H1 (cell line): ENCODE results near the gene WBP4. TPM values are rescaled to one million over a fixed set of nuclear protein-coding genes. Genes with fewer than 3 reads are reported as not detected.

Experiments
- CTCF ChIA-PET: fragments of 300-600 bp; sonication (Branson Sonifier 250); formaldehyde crosslinking; loops from one replicate; lab custom pipeline; 2021; ENCODE audit not compliant: partially characterized antibody; lab: Charles Lee
- POLR2A ChIA-PET: fragments of 300-600 bp; sonication (Branson Sonifier 250); formaldehyde crosslinking; loops from one replicate; lab custom pipeline; 2021; ENCODE audit warnings: inconsistent platforms; ENCODE audit not compliant: partially characterized antibody; lab: Charles Lee
- DNase-seq, 2 experiments: peaks; one replicate each; pipeline versions ENCODE4 v3.0.0 to v3.0.0-alpha.2; 2010 to 2022; ENCODE audit warnings: low spot score in 2 of 2, low read depth in 1 of 2, mixed read lengths in 1 of 2
- FAIRE-seq: peaks from 2 replicates; lab custom pipeline; 2011; peaks lifted over from hg19 to GRCh38; lab: Jason Lieb, UNC
- H2AFZ ChIP-seq: 2 replicates; pipeline ENCODE4 v1.8.1; 2012; ENCODE audit warnings: low read length, inconsistent platforms
- H2AK5ac ChIP-seq: 2 replicates; pipeline ENCODE4 v1.6.1; 2013; ENCODE audit warnings: low read depth, low read length
- H2BK120ac ChIP-seq: replicated peaks from 2 replicates; pipeline ENCODE3; 2013; ENCODE audit warnings: low read depth, low read length, inconsistent platforms
- H2BK12ac ChIP-seq: 2 replicates; pipeline ENCODE4 v1.6.1; 2013; ENCODE audit warnings: low read depth, low read length
- H2BK15ac ChIP-seq: 2 replicates; pipeline ENCODE4 v1.6.1; 2013; ENCODE audit warnings: low read length
- H2BK20ac ChIP-seq: 2 replicates; pipeline ENCODE4 v1.6.1; 2013; ENCODE audit warnings: low read length
- H2BK5ac ChIP-seq: 2 replicates; pipeline ENCODE4 v1.6.1; 2013; ENCODE audit warnings: low read depth, low read length
- H3K14ac ChIP-seq: 2 replicates; pipeline ENCODE4 v1.6.1; 2013; ENCODE audit warnings: inconsistent platforms; ENCODE audit not compliant: insufficient read length
- H3K18ac ChIP-seq: 2 replicates; pipeline ENCODE4 v1.6.1; 2013; ENCODE audit warnings: low read length; ENCODE audit errors: extremely low read depth
- H3K23ac ChIP-seq: 2 replicates; pipeline ENCODE4 v1.6.1; 2013; ENCODE audit warnings: inconsistent platforms; ENCODE audit not compliant: insufficient read length
- H3K23me2 ChIP-seq: 2 replicates; pipeline ENCODE4 v1.6.1; 2013; ENCODE audit warnings: low read depth, low read length
- H3K27ac ChIP-seq: 2 replicates; pipeline ENCODE4 v1.6.1; 2011; ENCODE audit warnings: low read depth, low read length, inconsistent platforms
- H3K27me3 ChIP-seq, 4 experiments: replicated peaks in 1 of 4; 1 replicate in 1 of 4; 2 replicates in 3 of 4; pipeline versions ENCODE4 v1.6.1 to v1.8.1; 2011 to 2013; ENCODE audit warnings: low read length in 3 of 4, mild to moderate bottlenecking in 3 of 4, inconsistent platforms in 2 of 4, mixed read lengths in 2 of 4, moderate library complexity in 1 of 4; ENCODE audit not compliant: control insufficient read depth in 3 of 4, insufficient read depth in 3 of 4; ENCODE audit errors: extremely low read depth in 1 of 4
- H3K36me3 ChIP-seq, 4 experiments: 2 replicates each; pipeline versions ENCODE4 v1.6.1 to v1.8.1; 2011 to 2013; ENCODE audit warnings: mild to moderate bottlenecking in 4 of 4, low read length in 3 of 4, moderate library complexity in 2 of 4, control low read depth in 1 of 4, inconsistent platforms in 1 of 4; ENCODE audit not compliant: insufficient read depth in 4 of 4, control insufficient read depth in 2 of 4
- H3K4ac ChIP-seq: replicated peaks from 2 replicates; pipeline ENCODE3; 2013; ENCODE audit warnings: low read length, low read depth, mixed read lengths, inconsistent platforms; ENCODE audit not compliant: insufficient read length
- H3K4me1 ChIP-seq, 4 experiments: replicated peaks in 1 of 4; 1 replicate in 1 of 4; 2 replicates in 3 of 4; pipeline versions ENCODE4 v1.6.1 to v1.8.1; 2011 to 2013; ENCODE audit warnings: low read length in 3 of 4, inconsistent platforms in 2 of 4, mixed read lengths in 1 of 4; ENCODE audit not compliant: insufficient read depth in 4 of 4, control insufficient read depth in 3 of 4
- H3K4me2 ChIP-seq, 2 experiments: 2 replicates each; pipeline versions ENCODE4 v1.6.1 to v1.8.1; 2011 to 2013; ENCODE audit warnings: low read depth in 2 of 2, low read length in 2 of 2, control low read depth in 1 of 2, inconsistent platforms in 1 of 2, mild to moderate bottlenecking in 1 of 2; ENCODE audit not compliant: insufficient read depth in 1 of 2
- H3K4me3 ChIP-seq, 4 experiments: fragments of 200-600, 300-600 bp in 1 of 4; sonication (generic), shearing (Covaris generic), sonication (Bioruptor Twin) in 1 of 4; 2 replicates each; pipeline versions ENCODE4 v1.5.1 to v1.8.1; 2011 to 2016; ENCODE audit warnings: low read length in 4 of 4, low read depth in 3 of 4, control low read depth in 2 of 4, inconsistent platforms in 2 of 4, mild to moderate bottlenecking in 2 of 4, mixed read lengths in 1 of 4, moderate library complexity in 1 of 4; ENCODE audit not compliant: insufficient read depth in 2 of 4; ENCODE audit errors: extremely low read depth in 1 of 4
- H3K56ac ChIP-seq: replicated peaks from 2 replicates; pipeline ENCODE3; 2013; ENCODE audit warnings: low read depth, mild to moderate bottlenecking, mixed read lengths, low read length, inconsistent platforms; ENCODE audit not compliant: insufficient read length
- H3K79me1 ChIP-seq: 2 replicates; pipeline ENCODE4 v1.6.1; 2013; ENCODE audit warnings: low read depth, low read length, control low read depth
- H3K79me2 ChIP-seq, 2 experiments: 2 replicates each; pipeline versions ENCODE4 v1.6.1 to v1.8.1; 2012 to 2013; ENCODE audit warnings: low read length in 2 of 2, mild to moderate bottlenecking in 2 of 2, inconsistent platforms in 1 of 2; ENCODE audit not compliant: insufficient read depth in 2 of 2, control insufficient read depth in 1 of 2
- H3K9ac ChIP-seq, 4 experiments: replicated peaks in 1 of 4; 1 replicate in 1 of 4; 2 replicates in 3 of 4; pipeline versions ENCODE4 v1.6.1 to v1.8.1; 2011 to 2013; ENCODE audit warnings: low read depth in 3 of 4, low read length in 3 of 4, control low read depth in 2 of 4, mild to moderate bottlenecking in 2 of 4, moderate library complexity in 2 of 4, inconsistent platforms in 1 of 4; ENCODE audit errors: extremely low read depth in 1 of 4
- H3K9me3 ChIP-seq, 2 experiments: 2 replicates each; pipeline versions ENCODE4 v1.6.1 to v1.8.1; 2012 to 2013; ENCODE audit warnings: mild to moderate bottlenecking in 2 of 2, moderate library complexity in 2 of 2, control low read depth in 1 of 2, inconsistent platforms in 1 of 2, low read depth in 1 of 2, low read length in 1 of 2, mixed read lengths in 1 of 2; ENCODE audit not compliant: insufficient read depth in 2 of 2
- H4K20me1 ChIP-seq, 2 experiments: replicated peaks in 1 of 2; 2 replicates each; pipeline versions ENCODE3 to v1.8.1; 2011 to 2013; ENCODE audit warnings: inconsistent platforms in 2 of 2, low read length in 2 of 2, mild to moderate bottlenecking in 1 of 2; ENCODE audit not compliant: insufficient read depth in 2 of 2, control insufficient read depth in 1 of 2
- H4K5ac ChIP-seq: 2 replicates; pipeline ENCODE4 v1.6.1; 2013; ENCODE audit warnings: low read length, low read depth, mixed read lengths, inconsistent platforms; ENCODE audit not compliant: insufficient read length
- H4K8ac ChIP-seq: 2 replicates; pipeline ENCODE4 v1.8.0; 2013; ENCODE audit warnings: mild to moderate bottlenecking, moderate library complexity, low read length, inconsistent platforms; ENCODE audit not compliant: insufficient read depth; ENCODE audit errors: extremely low read depth
- H4K91ac ChIP-seq: replicated peaks from 2 replicates; pipeline ENCODE3; 2013; ENCODE audit warnings: low read length, mixed read lengths, inconsistent platforms; ENCODE audit not compliant: insufficient read length
- CEBPB ChIP-seq: IDR thresholded peaks from 2 replicates; pipeline ENCODE4 v1.6.1; 2012; ENCODE audit warnings: low read depth, low read length
- CHD2 ChIP-seq: IDR thresholded peaks from 2 replicates; pipeline ENCODE4 v1.6.1; 2012; ENCODE audit warnings: low read length, improper control_type of control experiment
- KDM1A ChIP-seq: fragments of 200-600, 300-600 bp; sonication (generic); IDR thresholded peaks from 2 replicates; pipeline ENCODE4 v1.7.1; 2016; ENCODE audit warnings: mild to moderate bottlenecking, low read length, borderline replicate concordance
- MAFK ChIP-seq: IDR thresholded peaks from 2 replicates; pipeline ENCODE4 v1.6.1; 2012; ENCODE audit warnings: low read depth, mild to moderate bottlenecking, improper control_type of control experiment, low read length
- NANOG ChIP-seq: IDR thresholded peaks from 2 replicates; pipeline ENCODE4 v1.6.1; 2011; ENCODE audit warnings: low read length, low read depth, mild to moderate bottlenecking, inconsistent platforms; ENCODE audit not compliant: insufficient read depth, poor library complexity, severe bottlenecking
- NRF1 ChIP-seq: IDR thresholded peaks from 2 replicates; pipeline ENCODE4 v1.6.1; 2011; ENCODE audit warnings: mild to moderate bottlenecking, low read depth, low read length, improper control_type of control experiment
- RNF2 ChIP-seq: fragments of 200-900, 300-1000 bp; sonication (generic); IDR thresholded peaks from 2 replicates; pipeline ENCODE4 v1.7.1; 2016; ENCODE audit warnings: borderline replicate concordance, low read depth, mild to moderate bottlenecking, antibody characterized with exemption, low read length; ENCODE audit not compliant: poor library complexity, severe bottlenecking; ENCODE audit errors: missing control alignments
- TBP ChIP-seq: IDR thresholded peaks from 2 replicates; pipeline ENCODE4 v1.6.1; 2011; ENCODE audit warnings: low read depth, low read length, improper control_type of control experiment
- ZNF274 ChIP-seq: IDR thresholded peaks from 2 replicates; pipeline ENCODE4 v1.7.0; 2012; ENCODE audit warnings: low read length, borderline replicate concordance; ENCODE audit errors: extremely low read depth
- WGBS, 2 experiments: shearing (Covaris generic) in 1 of 2; methylation state at CpG; one replicate each; pipeline versions ENCODE4 v1.1.6 to v1.1.7; 2013 to 2015; ENCODE audit warnings: low lambda C conversion rate in 2 of 2, mixed read lengths in 2 of 2, inconsistent platforms in 1 of 2, low coverage in 1 of 2, missing lambda C conversion rate in 1 of 2; ENCODE audit not compliant: insufficient replicate concordance in 2 of 2, insufficient coverage in 1 of 2, insufficient read length in 1 of 2; ENCODE audit errors: extremely low coverage in 1 of 2, missing lambda C conversion rate in 1 of 2; 5-methylcytosine and 5-hydroxymethylcytosine counted together
- polyA plus RNA-seq, 7 experiments: library from polyadenylated mRNA; depleted of rRNA in 3 of 7; stranded (reverse) in 5 of 7; unstranded in 2 of 7; fragments of >200 nt in 5 of 7; fragments of 200-250 nt in 2 of 7; gene quantifications; 1 replicate in 5 of 7; 2 replicates in 1 of 7; 4 replicates in 1 of 7; pipeline versions ENCODE4 v1.2.1 to v1.2.3, GENCODE V29; 2011 to 2013; ENCODE audit warnings: missing spikeins in 2 of 7, mixed read lengths in 2 of 7
- total RNA-seq: library from RNA; stranded (reverse); fragmentation: NEBNext Ultra II Directional; extraction: Animal tissue kit (Norgen Biotek cat#: 25700); gene quantifications from 2 replicates; pipeline ENCODE4 v1.2.1, GENCODE V29; 2021
- TF ChIP-seq, protein P1 (sequence below): IDR thresholded peaks from 2 replicates; pipeline ENCODE4 v1.6.1; 2011; ENCODE audit warnings: low read depth, mild to moderate bottlenecking, low read length; ENCODE audit not compliant: insufficient read depth
- TF ChIP-seq, protein P2 (sequence below), 3 experiments: IDR thresholded peaks; 1 replicate in 2 of 3; 2 replicates in 1 of 3; pipeline versions ENCODE4 v1.5.1 to v1.6.1; 2011; ENCODE audit warnings: low read length in 3 of 3, mild to moderate bottlenecking in 3 of 3, inconsistent platforms in 2 of 3, low read depth in 1 of 3, moderate library complexity in 1 of 3; ENCODE audit not compliant: insufficient read depth in 1 of 3; ENCODE audit errors: control extremely low read depth in 1 of 3

Gene WBP4
- total and polyA plus RNA-seq, 2 of the 8 experiments (the other 6 are each of a cell fraction or from before 2014, with no cell fraction given): 3.0 to 10.0 TPM

DNA sequence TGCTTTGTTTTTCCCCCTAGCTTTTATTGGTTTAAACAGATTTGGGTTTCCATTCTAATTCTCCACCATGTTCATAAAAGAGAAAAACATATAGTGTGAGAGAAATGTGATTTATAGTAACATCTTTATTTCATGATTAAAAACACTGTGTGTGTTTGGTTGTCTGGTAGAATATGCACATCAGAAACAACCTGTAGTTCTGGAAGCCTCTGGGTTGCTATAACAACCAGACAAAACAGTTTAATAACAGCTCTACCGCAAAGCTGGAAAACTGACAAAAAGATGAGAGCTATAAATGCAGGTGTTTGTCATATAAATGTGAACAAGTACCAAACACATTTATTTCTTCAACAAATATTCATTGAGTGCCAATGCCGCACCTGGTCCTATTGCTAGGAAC, 61.5 kb downstream of the WBP4 start:
- H3K79me2 ChIP-seq: no peaks in the 10 kb centered on the region
- no peak overlapping the region for H2BK5ac ChIP-seq
- 93% methylated on average over 2 of the region's 2 CpGs; no CpG with 5 or more reads in 1 of the 2 experiments for WGBS, 2 experiments
- DNase-seq: no peak
- no peak overlapping the region for H3K27ac ChIP-seq
- no peaks in the 10 kb centered on the region for H3K27me3 ChIP-seq
- H4K8ac ChIP-seq: no peak overlapping the region
- H2BK20ac ChIP-seq: no peak overlapping the region
- no peaks in the 10 kb centered on the region for H3K4me1 ChIP-seq
- no peak overlapping the region for H3K4me3 ChIP-seq
- no peak overlapping the region for H3K56ac ChIP-seq
- H2BK120ac ChIP-seq: no peak overlapping the region
- H3K23me2 ChIP-seq: no peaks in the 10 kb centered on the region
- H4K20me1 ChIP-seq: peaks cover 0 to 2% of the 10 kb centered on the region in 2 experiments
- H3K79me1 ChIP-seq: no peaks in the 10 kb centered on the region; the same call in 1 of the 2 replicates
- no peak overlapping the region for H2BK15ac ChIP-seq
- H2AK5ac ChIP-seq: no peak overlapping the region
- TF ChIP-seq, protein P1, sequence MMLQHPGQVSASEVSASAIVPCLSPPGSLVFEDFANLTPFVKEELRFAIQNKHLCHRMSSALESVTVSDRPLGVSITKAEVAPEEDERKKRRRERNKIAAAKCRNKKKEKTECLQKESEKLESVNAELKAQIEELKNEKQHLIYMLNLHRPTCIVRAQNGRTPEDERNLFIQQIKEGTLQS: no peak
- TF ChIP-seq NANOG: no peak
- no peak for TF ChIP-seq CHD2
- TF ChIP-seq MAFK: no peak
- no peak for TF ChIP-seq ZNF274
- TF ChIP-seq, protein P2, sequence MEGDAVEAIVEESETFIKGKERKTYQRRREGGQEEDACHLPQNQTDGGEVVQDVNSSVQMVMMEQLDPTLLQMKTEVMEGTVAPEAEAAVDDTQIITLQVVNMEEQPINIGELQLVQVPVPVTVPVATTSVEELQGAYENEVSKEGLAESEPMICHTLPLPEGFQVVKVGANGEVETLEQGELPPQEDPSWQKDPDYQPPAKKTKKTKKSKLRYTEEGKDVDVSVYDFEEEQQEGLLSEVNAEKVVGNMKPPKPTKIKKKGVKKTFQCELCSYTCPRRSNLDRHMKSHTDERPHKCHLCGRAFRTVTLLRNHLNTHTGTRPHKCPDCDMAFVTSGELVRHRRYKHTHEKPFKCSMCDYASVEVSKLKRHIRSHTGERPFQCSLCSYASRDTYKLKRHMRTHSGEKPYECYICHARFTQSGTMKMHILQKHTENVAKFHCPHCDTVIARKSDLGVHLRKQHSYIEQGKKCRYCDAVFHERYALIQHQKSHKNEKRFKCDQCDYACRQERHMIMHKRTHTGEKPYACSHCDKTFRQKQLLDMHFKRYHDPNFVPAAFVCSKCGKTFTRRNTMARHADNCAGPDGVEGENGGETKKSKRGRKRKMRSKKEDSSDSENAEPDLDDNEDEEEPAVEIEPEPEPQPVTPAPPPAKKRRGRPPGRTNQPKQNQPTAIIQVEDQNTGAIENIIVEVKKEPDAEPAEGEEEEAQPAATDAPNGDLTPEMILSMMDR (IDR thresholded peaks at IDR 0.05; ENCODE audit: control extremely low read depth in 1 of 3, insufficient read depth in 1 of 3, low read depth in 1 of 3, low read length in 3 of 3): no peak
- no peak for TF ChIP-seq CEBPB
- no peak for TF ChIP-seq NRF1
- TF ChIP-seq RNF2: no peak
- TF ChIP-seq KDM1A: no peak
- TF ChIP-seq TBP: no peak
- ChIA-PET CTCF (no interaction called here), POLR2A (interaction anchor here (1.5 kb wide), 1 partner anchor 15 kb away, joined by 7 read pairs; no protein-coding TSS in a partner anchor)
- H3K9me3 ChIP-seq: no peaks in the 10 kb centered on the region
- no peaks in the 10 kb centered on the region for H3K36me3 ChIP-seq
- H2AFZ ChIP-seq: no peak overlapping the region
- no peak overlapping the region for H3K23ac ChIP-seq
- no peak overlapping the region for H3K4me2 ChIP-seq
- FAIRE-seq: no peak
- H3K4ac ChIP-seq: no peak overlapping the region
- no peak overlapping the region for H3K9ac ChIP-seq
- H4K5ac ChIP-seq: no peak overlapping the region
- H3K18ac ChIP-seq: no peak overlapping the region
- no peak overlapping the region for H2BK12ac ChIP-seq
- H4K91ac ChIP-seq: no peak overlapping the region
- H3K14ac ChIP-seq: no peak overlapping the region
